SU-DHL-6 (cell line): ENCODE measurements around the gene EYA3.
A peak's percentile ranks its signal among the peaks of the same experiment; 100 is the strongest.

Experiments
- H2AFZ ChIP-seq: fragments of 200-600 bp; sonication (generic); 2 replicates; pipeline ENCODE4 v1.6.1; 2014; ENCODE audit warnings: low read depth, mild to moderate bottlenecking, moderate library complexity, mixed read lengths, antibody characterized with exemption, low read length; ENCODE audit not compliant: severe bottlenecking
- H3F3A ChIP-seq: fragments of 200-600 bp; shearing (Covaris generic); 2 replicates; pipeline ENCODE4 v1.6.0; 2016; ENCODE audit warnings: antibody characterized with exemption, mild to moderate bottlenecking; ENCODE audit not compliant: insufficient read depth
- H3K27ac ChIP-seq: fragments of 200-600 bp; sonication (generic); 2 replicates; pipeline ENCODE4 v1.5.1; 2016; ENCODE audit warnings: low read depth, mild to moderate bottlenecking, low read length, moderate library complexity, mixed read lengths
- H3K27me3 ChIP-seq: fragments of 200-600 bp; sonication (generic), shearing (Covaris generic); 2 replicates; pipeline ENCODE4 v1.6.0; 2014; ENCODE audit warnings: mild to moderate bottlenecking, low read length
- H3K36me3 ChIP-seq: fragments of 200-600 bp; sonication (generic); 2 replicates; pipeline ENCODE4 v1.6.1; 2014; ENCODE audit warnings: mild to moderate bottlenecking, low read length, mixed read lengths
- H3K4me2 ChIP-seq: fragments of 300-600, 200-600 bp; shearing (Covaris generic), sonication (generic); 2 replicates; pipeline ENCODE4 v1.6.0; 2014; ENCODE audit warnings: low read length, low read depth, mild to moderate bottlenecking; ENCODE audit not compliant: poor library complexity, severe bottlenecking
- H3K4me3 ChIP-seq: fragments of 200-600 bp; sonication (generic); 2 replicates; pipeline ENCODE4 v1.5.1; 2014; ENCODE audit warnings: antibody characterized with exemption, low read length, mild to moderate bottlenecking, mixed read lengths; ENCODE audit not compliant: insufficient read depth, poor library complexity, severe bottlenecking
- H3K79me2 ChIP-seq: fragments of 200-600 bp; sonication (generic); 2 replicates; pipeline ENCODE4 v1.6.1; 2014; ENCODE audit warnings: mild to moderate bottlenecking, low read length, moderate library complexity; ENCODE audit not compliant: insufficient read depth
- H3K9ac ChIP-seq: fragments of 200-600 bp; sonication (generic); 2 replicates; pipeline ENCODE4 v1.7.0; 2014; ENCODE audit warnings: mild to moderate bottlenecking, low read length
- H3K9me2 ChIP-seq: fragments of 200-600 bp; sonication (generic); replicated peaks from 2 replicates; pipeline ENCODE4 v1.6.1; 2014; ENCODE audit warnings: low read length; ENCODE audit not compliant: insufficient read depth
- H3K9me3 ChIP-seq: fragments of 200-600 bp; sonication (generic); 2 replicates; pipeline ENCODE4 v1.6.1; 2014; ENCODE audit warnings: low read length, mixed read lengths; ENCODE audit not compliant: insufficient read depth
- H4K20me1 ChIP-seq: fragments of 200-600 bp; sonication (generic); 2 replicates; pipeline ENCODE4 v1.6.1; 2014; ENCODE audit warnings: low read depth, mild to moderate bottlenecking, antibody characterized with exemption, low read length, moderate library complexity, mixed read lengths
- CTCF ChIP-seq: fragments of 200-600 bp; sonication (generic); IDR thresholded peaks from one replicate; pipeline ENCODE4 v1.5.1; 2017; ENCODE audit warnings: antibody characterized with exemption, mild to moderate bottlenecking, low read length, moderate library complexity; ENCODE audit not compliant: insufficient read depth, poor library complexity, severe bottlenecking
- EZH2phosphoT487 ChIP-seq: fragments of 200-600 bp; sonication (generic), shearing (Covaris generic); conservative IDR thresholded peaks from 2 replicates; pipeline ENCODE4 v1.6.1; 2018; ENCODE audit warnings: mild to moderate bottlenecking, antibody characterized with exemption, low read length, moderate library complexity, mixed read lengths

The EYA3 gene

GRCh38 chr1:28074892-28075511, 13.4 kb downstream of the EYA3 start:
- TF ChIP-seq CTCF, result no peak
- no peak for TF ChIP-seq EZH2phosphoT487
- no peaks in the 10 kb centered on the region for H3K27me3 ChIP-seq
- peaks cover 5% of the 10 kb centered on the region; the same call in 1 of the 2 replicates for H4K20me1 ChIP-seq
- H3K9ac ChIP-seq, result 0 out of 2 replicates have a peak overlapping the region, but pooled peaks have one; percentile 12
- no peak overlapping the region for H3K4me3 ChIP-seq
- H3K27ac ChIP-seq, result peak overlapping the region; percentile 78
- H3K4me2 ChIP-seq, result peak overlapping the region; percentile 63
- 0 out of 2 replicates have a peak, but pooled peaks cover 5% of the 10 kb centered on the region for H3K36me3 ChIP-seq
- H2AFZ ChIP-seq, result no peak overlapping the region
- H3K9me2 ChIP-seq, result no peaks in the 10 kb centered on the region
- H3K79me2 ChIP-seq, result peaks cover 98% of the 10 kb centered on the region
- H3K9me3 ChIP-seq, result no peaks in the 10 kb centered on the region
- peaks cover 64% of the 10 kb centered on the region for H3F3A ChIP-seq

GRCh38 chr1:28073867-28074266, 14.5 kb downstream of the EYA3 start:
- Histone ChIP-seq H3K4me2 (peak overlapping the region; percentile 63), H3F3A (peaks cover 64% of the 10 kb centered on the region), H3K9me3 (no peaks in the 10 kb centered on the region), H3K9ac (peak overlapping the region; percentile 12; the same call in 1 of the 2 replicates), H3K79me2 (peaks cover 98% of the 10 kb centered on the region), H3K9me2 (no peaks in the 10 kb centered on the region), H3K4me3 (peak overlapping the region; percentile 17), H3K36me3 (0 out of 2 replicates have a peak, but pooled peaks cover 5% of the 10 kb centered on the region), H3K27me3 (no peaks in the 10 kb centered on the region), H2AFZ (no peak overlapping the region), H3K27ac (peak overlapping the region; percentile 78), H4K20me1 (peaks cover 5% of the 10 kb centered on the region; the same call in 1 of the 2 replicates)
- TF ChIP-seq CTCF (no peak), EZH2phosphoT487 (no peak)

GRCh38 chr1:28071813-28072212, 16.6 kb downstream of the EYA3 start:
- Histone ChIP-seq H3K79me2 (peaks cover 98% of the 10 kb centered on the region), H3K9ac (peak overlapping the region; percentile 17), H3K4me2 (peak overlapping the region; percentile 48), H3K9me2 (no peaks in the 10 kb centered on the region), H3K4me3 (peak overlapping the region; percentile 6), H3K27ac (peak overlapping the region; percentile 73), H4K20me1 (no peaks in the 10 kb centered on the region), H3F3A (peaks cover 69% of the 10 kb centered on the region), H3K27me3 (no peaks in the 10 kb centered on the region), H3K9me3 (no peaks in the 10 kb centered on the region), H3K36me3 (no peaks in the 10 kb centered on the region), H2AFZ (no peak overlapping the region)
- TF ChIP-seq CTCF (no peak), EZH2phosphoT487 (no peak)
